ENCODE results near the gene CIART.

- TF ChIP-seq CTCF (IDR thresholded peaks at IDR 0.05) (no peak), POLR2A (IDR thresholded peaks at IDR 0.05) (no peak)
These were observed 38.3 kb downstream of the CIART start for GRCh38 chr1:150320667-150320978.
